Superior temporal gyrus (tissue), 1 donor: ENCODE measurements around the gene ZNF554.
"Not testable (repeated sequence)": the region's sequence is repeated elsewhere in the genome, so short reads cannot be mapped to it uniquely, and the experiment has no call there.

Experiments
- DNase-seq: peaks from one replicate; pipeline ENCODE4 v3.0.0-alpha.2; 2016; ENCODE audit errors: extremely low spot score

Gene ZNF554

DNA sequence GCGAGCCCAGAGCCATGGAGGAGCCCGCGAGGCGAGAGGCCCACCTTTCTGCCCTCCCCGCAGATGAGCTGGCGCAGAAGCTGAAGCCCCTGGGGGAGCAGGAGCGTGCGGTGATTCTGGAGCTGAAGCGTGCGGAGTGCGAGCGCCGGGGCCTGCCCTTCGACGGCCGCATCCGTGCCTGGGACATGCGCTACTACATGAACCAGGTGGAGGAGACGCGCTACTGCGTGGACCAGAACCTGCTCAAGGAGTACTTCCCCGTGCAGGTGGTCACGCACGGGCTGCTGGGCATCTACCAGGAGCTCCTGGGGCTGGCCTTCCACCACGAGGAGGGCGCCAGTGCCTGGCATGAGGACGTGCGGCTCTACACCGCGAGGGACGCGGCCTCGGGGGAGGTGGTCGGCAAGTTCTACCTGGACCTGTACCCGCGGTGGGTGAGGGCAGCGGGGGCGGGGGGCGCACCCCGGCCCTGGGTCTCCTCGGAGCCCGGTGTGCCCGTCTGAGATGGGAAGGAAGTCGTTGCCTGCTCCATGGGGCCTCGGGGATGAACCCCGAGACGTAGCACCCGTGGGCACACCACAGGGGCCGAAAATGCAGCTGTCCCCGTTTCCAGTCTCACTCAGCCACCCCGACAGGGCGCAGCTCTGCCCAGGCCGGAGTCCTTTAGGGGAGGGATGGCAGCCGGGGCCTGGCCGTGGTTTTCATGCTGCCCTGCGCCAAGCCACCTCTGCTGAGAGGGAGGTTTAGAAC is 12.1 kb upstream of the ZNF554 start:
- no peak for DNase-seq

DNA sequence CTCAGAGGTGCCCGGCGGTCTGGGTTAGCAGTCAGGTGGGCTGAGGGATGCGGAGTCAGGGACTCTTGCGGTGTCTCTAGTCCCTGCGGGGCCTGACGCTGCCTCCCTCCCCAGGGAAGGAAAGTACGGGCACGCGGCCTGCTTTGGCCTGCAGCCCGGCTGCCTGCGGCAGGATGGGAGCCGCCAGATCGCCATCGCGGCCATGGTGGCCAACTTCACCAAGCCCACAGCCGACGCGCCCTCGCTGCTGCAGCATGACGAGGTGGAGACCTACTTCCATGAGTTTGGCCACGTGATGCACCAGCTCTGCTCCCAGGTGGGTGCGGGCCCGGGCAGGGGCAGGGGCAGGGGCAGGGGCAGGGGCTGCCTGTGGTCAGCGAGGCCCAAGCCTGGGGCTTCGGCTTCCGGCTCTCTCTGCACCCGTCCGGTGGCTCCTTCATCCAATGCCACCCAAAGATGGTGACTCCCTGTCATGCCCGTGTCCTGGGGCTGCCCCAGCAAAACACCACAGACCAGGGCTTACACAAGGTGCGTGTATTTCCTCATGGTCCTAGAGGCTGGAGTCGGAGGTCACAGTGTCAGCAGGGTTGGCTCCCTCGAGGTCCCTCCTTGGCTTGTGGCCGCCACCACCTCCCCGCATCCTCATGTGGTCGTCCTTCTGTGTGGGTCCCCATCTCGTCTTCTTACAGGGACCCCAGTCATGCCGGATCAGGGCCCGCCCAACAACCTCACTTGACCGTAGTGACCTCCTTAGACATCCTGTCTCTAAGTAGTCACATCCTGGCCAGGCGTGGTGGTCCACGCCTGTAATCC is 11.3 kb upstream of the ZNF554 start:
- DNase-seq, result no peak

DNA sequence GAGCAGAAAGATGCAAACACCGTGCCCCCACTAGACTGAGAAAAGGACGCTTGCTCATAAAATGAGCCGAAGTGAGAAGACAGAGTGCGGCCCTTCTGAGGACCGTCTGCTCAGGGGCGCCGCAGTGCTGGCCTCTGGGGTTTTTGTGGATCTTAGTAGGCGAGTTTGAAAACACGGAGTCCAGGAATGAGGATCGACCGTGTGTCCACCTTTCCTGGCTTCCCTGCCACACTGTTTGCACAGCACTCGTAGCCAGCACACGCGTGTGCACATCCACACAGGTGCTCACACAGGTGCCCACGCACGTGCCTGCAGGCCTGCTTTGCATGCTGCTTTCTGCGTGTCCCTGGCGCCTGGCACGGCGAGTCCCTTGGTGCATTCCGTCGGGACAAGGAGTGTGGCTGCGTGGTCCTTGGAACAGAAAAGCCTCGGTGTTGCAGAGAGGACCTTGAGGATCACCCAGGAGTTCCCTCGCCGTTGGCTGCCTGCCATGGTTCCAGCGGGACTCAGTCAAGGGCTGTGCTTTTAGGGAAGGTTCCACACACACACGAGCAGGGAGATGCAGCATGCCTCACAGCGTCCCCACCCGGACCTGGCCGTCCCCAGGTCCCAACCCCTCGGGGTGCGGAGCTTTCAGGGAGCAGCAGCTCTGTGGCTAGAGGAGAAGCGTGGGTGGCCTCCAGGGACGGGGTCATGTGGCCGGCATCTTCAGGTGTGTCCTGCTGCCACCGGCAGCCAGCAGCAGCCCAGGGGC is 10.1 kb upstream of the ZNF554 start:
- DNase-seq, result no peak

DNA sequence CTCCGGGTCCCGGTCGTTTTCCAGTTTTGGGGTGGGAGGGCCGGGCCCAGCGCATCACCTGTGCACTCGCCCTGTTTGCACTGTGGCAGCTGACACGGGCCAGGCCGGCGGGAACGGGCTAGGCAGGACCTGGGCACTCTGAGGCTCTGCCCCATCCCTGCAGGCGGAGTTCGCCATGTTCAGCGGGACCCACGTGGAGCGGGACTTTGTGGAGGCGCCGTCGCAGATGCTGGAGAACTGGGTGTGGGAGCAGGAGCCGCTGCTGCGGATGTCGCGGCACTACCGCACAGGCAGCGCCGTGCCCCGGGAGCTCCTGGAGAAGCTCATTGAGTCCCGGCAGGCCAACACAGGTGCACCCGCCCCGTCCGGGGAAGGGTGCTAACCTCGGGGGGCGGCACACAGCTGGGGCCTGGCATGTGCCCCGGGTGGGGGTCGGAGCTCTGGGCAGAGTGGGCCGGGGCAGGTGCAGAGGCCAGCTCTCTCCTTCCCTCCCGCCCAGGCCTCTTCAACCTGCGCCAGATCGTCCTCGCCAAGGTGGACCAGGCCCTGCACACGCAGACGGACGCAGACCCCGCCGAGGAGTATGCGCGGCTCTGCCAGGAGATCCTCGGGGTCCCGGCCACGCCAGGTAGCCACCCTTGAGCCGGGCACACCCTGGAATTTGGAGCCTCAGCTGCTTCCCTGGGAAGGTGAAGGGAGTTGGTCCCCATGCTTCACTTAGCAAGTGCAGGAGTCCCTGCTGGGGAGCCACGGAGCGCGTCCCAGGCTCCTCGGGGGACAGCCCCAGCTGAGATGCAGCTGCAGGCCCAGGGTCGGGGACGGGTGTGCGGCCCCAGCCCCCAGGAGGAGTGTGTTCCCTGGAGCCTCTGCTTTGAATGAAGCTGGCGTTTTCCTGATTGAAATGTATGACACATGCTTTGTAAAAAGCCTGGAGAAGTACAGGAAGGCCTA is 9.3 kb upstream of the ZNF554 start:
- DNase-seq, result no peak

DNA sequence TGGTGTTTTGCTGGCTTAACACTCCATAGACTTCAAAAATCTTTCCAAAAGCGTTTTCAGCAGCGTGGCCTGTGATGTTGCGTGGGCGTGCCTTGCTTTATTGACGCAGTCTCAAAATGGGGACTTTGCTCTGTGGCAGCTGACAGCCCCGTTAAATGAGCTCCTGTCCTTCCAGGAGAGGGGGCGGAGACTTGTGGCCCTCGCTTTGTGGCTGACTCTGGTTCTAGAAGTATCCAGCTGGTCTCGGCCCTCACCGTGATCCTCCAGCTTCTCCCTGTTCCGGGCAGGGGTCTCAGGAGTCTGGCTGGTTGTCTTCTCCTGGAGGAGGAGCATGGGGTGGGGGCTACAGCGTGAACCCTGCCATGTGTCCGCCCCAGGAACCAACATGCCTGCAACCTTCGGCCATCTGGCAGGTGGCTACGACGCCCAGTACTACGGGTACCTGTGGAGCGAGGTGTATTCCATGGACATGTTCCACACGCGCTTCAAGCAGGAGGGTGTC is 8.4 kb upstream of the ZNF554 start:
- no peak for DNase-seq

DNA sequence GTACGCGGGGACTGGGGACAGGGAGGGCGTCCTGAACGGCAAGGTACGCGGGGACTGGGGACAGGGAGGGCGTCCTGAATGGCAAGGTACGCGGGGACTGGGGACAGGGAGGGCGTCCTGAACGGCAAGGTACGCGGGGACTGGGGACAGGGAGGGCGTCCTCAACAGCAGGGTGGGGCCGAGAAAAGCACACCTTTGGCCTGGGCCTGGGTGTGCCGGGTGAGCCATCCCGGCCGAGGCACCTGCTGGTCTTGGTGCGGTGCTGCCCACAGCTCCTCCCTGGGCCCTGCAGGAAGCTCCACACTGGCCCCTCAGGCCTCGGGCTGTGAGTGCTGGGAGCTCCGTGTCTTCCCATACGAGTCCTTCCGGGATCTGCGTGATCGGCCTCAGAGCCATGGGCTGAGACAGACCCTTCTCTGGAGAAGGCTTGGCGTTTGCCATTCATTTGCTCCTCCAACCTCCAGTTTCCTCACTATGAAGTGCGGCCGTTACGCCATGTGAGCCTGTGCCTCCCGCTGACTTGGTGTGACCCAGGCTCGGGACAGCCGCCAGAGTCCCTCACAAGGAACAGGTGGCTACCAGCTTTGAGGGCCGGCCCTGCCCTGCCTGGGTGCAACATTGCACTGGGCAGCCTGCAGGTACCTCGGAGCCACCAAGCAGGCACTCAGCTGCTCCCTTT is 7.8 kb upstream of the ZNF554 start:
- no peak for DNase-seq

DNA sequence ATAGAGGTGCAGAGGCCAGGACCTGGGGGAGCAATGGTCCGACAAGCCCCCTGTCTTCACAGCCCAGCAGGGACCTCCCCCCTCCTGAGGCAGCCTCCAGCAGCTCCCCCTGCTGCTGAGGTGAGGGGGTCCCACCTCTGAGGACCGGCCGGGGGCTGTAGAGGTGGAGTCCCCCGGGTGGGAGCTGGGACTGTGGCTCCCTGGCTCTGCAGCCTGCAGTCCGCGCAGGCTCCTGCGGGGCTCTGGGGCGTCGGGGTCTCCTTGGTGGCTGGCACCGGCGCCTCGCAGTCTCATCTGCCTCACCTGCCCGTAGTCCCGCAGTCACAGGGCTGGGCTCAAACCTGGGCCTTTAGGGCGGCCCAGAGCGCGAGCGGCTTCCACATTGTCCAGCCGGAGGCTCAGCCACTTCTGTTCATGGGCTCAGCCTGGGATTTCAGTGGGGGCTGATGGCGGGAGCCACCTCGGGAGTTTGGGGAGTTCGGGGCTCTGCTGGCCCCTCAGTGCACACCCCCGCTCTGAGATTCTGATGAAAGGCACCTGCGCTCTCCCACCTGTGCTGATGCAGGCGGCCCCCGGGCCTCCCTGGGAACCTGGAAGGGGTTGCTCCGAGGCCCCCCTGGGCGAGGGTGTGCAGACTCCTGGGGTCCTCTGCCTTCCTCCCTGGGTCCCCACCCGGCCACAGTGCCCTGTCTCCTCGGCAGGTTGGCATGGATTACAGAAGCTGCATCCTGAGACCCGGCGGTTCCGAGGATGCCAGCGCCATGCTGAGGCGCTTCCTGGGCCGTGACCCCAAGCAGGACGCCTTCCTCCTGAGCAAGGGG is 7.0 kb upstream of the ZNF554 start:
- DNase-seq, result no peak

DNA sequence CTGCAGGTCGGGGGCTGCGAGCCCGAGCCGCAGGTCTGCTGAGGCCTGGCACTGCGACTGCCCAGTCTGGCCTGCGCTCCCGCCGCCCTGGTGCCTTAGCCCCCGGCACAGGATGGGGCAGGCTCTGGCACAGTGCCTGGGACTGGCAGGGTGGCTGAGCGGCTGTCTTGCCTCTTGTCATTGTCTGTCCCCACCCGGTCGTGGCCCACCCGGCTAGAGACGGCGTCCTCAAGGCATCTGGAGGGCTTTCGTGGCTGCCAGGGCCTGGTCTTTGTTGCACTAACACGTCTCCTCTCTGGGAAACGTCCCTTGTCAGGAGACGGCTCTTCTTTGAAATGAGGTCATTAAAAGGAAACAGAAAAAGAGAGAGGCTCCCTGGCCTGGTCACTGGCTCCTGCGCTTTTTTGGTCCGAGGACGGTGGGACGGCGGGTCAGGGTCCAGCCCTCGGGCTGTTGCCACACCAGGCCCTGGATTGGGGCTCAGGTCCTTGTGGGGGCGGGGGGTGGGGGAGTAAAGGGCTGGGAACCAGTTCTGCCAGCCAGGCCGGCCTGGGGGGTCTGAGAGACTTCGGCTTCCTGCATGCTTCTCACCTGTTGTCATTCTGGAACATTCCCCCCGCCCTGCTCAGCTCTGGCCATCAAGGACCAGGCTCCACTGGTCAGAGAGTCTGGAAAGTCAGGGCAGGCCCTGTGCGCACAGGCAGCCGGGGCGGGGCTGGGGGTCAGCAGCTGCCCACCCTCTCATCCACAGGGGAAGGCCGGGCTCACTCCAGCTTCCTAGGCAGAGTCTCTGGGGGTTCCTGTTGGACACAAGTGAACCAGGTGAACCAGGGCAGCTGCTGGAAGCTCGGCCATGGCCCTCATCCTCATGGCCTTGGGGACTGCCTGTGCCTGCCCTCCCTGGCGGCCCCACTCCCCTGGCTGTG is 6.2 kb upstream of the ZNF554 start:
- no peak for DNase-seq

DNA sequence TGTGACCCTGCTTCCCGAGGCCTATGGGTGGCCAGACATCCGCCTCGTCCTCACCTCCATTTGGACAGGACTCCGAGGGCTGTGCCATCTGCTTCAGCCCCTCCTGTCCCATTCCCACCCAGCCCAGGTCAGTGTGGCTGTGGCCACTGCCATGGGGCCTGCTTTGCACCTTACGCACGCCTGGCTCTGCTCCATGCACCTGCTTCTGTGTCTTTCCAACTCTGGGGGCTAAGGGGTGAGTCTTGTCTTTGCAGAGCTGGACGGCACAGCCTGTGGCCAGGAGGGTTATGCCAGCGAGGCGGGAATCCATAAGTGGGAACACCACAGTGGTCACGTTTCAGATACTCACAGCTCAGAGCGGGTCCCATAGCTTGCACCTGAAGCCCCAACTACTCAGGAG is 5.2 kb upstream of the ZNF554 start:
- DNase-seq, result no peak

DNA sequence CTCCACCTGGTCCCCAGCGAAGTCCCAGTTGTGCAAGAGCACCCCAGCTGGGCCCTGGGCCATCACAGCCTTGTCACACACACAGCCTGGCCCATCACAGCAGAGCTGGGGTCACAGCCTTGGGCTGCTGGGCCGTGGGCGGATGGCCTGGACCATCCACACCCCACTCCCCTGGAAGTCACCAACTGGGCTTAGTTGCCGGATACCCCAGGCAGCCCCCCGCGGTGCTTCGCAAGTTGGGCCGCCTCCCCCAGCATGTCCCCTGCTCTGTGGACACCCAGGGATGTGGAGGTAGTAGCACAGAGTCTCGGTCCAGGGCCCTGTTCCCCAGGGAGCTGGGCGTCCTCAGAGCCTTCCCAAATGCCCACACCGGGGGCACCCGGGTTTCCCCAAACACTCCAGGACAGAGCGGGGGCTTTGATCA is 4.5 kb upstream of the ZNF554 start:
- no peak for DNase-seq

DNA sequence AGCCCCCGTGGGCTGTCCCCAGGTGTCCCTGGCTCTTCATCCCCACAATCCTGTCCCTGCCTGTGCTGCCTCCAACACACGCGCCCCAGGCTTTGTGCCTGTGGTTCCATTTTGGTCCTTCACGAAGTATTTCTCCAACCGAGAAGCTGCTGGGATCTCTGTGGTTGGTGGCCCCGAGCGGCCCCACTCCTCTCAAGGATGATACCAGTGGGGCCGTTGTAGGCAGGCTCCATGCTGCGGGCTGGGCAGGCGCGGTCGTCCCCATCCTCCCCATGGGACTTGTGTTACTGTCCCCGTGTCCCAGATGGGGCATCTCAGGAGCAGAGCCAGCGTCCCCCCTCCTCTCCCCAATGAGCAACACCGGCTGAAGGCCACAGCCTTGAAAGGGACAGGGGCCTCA is 3.7 kb upstream of the ZNF554 start:
- no peak for DNase-seq

DNA sequence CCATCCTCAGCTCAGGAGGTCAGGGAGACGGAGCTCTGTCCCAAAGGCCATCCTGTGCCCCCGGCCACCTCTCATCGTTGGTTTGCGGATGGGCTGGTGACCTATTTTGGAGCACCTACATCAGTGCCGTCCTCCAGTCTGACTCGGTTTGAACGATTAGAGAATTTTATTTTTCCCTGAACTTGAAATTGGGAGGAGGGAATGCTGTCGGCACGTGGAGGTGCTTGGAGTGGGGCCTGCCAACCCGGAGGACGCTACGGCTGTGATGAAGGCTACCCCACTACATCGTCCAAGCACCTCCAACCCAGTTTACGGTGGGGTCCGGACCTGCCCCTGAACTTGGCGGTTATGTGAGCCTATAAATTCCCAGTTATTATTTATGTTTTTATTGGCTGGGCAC is 3.0 kb upstream of the ZNF554 start:
- DNase-seq, result no peak

DNA sequence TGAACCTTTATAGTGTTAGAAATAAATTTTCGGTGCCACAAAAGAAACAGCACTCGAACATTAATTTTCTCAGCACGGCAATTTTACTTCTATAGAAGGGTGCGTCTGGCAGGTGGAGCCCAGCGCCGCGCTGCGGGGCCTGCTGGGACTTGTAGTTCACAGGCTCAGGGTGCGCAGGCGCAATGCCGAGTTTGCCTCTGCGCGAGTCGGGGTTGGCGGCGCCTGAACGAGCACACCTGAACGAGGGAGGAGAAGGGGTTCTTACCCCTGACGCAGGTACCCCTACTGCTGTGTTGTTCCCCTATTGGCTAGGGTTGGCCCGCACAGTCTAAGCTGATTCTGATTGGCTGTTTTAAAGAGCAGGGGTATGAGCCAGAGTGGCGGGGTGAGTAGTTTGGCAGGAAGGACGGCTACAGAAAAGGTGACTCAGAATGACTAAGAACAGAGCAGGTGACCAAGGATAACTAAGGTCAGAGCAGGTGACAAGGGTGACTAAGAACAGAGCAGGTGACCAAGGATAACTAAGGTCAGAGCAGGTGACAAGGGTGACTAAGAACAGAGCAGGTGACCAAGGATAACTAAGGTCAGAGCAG is 2.3 kb upstream of the ZNF554 start:
- DNase-seq, result not testable (repeated sequence)

DNA sequence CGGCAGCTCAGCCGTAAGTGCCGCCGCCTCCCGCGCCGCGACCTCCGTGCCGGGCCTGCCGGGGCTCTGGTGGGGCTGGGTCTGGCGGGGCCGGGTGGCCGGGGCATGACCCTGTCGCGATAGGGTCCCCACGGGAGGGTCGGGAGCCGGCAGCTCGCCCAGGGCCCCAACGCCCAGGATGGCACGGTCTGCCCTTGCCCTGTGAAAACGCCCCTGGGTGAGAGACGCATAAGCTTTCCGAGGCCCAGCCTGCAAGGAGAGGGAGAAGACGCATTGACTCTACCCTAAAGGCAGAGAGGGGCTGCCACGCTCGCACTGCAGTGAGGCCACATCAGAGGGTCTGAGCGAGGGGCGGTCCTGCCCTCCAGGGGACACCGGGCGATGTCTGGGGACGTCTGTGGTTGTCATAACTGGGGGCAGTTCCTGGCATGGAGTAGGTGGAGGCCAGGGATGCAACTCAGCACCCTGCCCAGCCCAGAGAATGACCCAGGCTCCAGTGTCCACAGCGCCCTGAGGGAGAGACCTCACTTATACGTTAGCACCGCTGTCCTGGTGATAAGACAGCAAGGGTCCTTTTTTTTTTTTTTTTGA is 539 bp downstream of the ZNF554 start:
- no peak for DNase-seq

DNA sequence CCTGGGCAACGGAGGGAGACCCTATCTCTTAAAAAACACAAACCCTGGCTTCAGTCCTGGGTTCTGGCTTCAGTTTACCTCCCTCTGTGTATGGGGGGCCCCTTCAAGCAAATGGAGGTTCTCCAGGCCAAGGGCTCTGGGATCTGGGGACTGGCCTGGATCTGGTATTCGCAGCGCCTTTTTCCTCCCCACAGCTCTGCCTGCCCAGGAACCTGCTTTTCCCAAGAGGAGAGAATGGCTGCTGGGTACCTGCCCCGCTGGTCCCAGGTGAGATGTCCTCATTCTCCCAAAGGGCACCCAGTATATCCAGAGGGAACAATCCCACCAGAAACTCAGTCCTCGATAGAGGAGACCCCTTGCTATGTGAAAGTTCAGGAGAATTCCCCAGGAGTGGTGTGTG is 3.2 kb downstream of the ZNF554 start:
- no peak for DNase-seq

DNA sequence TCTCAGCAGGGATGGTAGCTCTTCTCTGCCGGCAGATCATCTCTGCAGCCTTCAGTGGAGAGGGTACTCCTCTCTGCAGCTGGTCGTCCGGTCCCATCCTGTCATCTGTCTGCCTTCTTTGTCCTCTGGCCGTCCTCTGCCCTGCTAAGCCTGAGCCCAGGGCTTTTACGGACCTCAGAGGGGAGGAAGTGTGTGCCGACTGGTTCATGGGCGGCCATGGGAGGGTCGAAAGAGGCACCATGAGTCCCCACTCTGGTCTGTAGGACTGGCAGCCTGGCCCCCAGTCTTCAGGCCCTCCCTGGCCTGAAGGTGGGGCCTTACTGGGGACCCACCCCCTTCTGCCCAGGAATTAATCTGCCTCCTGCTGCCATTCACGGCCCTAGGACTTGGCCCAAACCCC is 4.0 kb downstream of the ZNF554 start:
- DNase-seq, result no peak

DNA sequence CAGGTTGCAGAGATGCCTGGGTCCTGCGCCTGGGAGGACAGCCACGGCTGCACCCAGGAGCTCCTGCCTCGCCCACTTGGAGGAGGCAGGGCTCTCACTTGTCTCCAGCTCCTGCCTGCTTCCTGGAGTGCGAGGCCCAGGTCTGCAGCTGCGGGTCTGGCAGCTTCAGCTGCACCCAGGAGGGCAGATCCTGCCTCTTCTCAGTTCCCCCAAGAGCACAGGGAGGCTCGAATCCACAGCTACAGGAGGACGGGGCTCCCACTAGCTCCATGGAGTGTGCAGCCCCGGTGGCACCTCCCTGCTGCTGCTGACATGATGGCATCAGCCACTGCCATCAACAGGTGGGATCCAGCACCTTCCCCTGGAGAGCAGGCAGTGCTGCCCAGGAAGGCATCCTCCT is 4.5 kb downstream of the ZNF554 start:
- DNase-seq, result no peak

DNA sequence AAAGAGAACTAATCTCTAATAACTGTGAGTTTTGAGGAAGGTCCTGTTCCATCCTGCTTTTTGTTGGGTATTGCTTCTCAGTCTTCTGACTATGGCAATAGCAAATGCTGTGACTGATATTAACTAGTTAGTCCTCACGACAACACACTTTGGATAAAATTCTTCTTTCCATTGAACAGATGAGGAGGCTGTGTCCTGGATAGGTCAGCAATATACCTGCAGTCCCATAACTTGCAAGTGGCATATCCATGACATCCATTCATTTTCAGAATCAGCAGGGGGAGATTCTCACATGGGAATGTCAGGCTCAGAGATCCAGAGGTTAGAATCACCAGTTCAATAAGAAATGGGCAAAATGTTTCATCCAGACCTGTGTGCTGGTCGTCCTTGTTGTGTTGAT is 7.4 kb downstream of the ZNF554 start:
- DNase-seq, result no peak
